ENCODE results near the gene ECI2.

- TF ChIP-seq CTCF (IDR thresholded peaks at IDR 0.05) (no peak), POLR2A (IDR thresholded peaks at IDR 0.05) (no peak)
Observed at GRCh38 chr6:4164117-4164442, 28.7 kb upstream of the ECI2 start.

Measured in esophagus squamous epithelium (tissue), 4 donors.